ENCODE results near the gene COL25A1.
A peak's percentile ranks its signal among the peaks of the same experiment; 100 is the strongest.
"Not testable (repeated sequence)": the region's sequence is repeated elsewhere in the genome, so short reads cannot be mapped to it uniquely, and the experiment has no call there.

The COL25A1 gene

GRCh38 chr4:109005523-109005922 is 296.9 kb downstream of the COL25A1 start:
- DNase-seq: no peak

- no peak for DNase-seq
These were observed 298.0 kb downstream of the COL25A1 start for GRCh38 chr4:109004418-109004817.

DNA sequence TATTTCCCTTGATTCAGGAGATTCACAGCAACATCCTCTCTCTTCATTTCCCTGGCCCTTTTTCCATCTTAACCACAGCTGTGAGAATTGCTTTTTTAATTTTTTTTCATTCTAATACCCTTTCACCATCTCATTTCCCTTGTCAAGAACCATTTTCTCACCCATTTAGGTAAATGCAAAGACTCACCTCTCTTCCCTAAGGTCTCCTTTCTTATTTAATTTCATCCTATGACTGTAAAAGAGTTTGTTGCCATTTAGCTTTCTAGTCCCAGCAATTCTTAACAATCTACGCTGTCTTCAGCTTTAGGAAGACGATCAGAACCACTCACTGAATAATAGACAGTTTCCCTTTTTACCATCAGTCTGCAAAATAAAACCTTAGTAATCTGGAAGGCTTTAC is 298.5 kb downstream of the COL25A1 start:
- DNase-seq: no peak

DNA sequence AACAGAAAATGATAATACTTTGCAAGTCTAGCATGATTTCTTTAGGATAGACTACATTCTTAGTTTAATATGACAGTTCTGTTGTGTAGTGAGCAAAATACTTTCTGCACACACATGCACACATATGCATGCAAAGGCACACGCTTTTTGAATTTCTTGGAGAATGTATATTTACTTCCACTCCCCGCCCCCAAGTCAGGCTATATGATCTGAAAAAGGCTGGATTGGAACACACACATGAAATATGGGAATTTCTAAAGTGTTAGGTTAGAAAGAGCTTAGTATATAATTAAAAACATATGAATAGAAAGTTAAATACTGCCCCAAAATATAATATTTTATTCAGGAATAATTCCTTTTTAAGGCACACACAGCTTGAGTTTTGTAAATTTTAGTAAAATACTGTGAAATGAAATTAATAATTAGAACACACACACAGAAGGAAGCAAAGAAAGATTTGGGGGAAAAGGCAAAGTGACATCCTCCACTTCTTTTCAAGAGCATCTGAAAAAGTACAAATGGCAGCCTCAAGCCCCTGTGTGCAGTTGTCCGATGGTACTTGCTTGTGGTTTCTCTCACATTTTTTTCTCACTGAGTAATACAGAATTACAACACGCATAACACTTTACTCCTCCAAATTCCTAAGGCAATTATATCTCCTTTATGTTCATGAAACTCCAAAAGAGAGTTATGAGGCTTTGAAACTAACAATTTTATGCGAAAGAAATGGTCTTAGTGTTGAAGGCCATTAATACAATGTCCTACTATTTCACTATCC is 310.7 kb downstream of the COL25A1 start:
- DNase-seq: no peak

DNA sequence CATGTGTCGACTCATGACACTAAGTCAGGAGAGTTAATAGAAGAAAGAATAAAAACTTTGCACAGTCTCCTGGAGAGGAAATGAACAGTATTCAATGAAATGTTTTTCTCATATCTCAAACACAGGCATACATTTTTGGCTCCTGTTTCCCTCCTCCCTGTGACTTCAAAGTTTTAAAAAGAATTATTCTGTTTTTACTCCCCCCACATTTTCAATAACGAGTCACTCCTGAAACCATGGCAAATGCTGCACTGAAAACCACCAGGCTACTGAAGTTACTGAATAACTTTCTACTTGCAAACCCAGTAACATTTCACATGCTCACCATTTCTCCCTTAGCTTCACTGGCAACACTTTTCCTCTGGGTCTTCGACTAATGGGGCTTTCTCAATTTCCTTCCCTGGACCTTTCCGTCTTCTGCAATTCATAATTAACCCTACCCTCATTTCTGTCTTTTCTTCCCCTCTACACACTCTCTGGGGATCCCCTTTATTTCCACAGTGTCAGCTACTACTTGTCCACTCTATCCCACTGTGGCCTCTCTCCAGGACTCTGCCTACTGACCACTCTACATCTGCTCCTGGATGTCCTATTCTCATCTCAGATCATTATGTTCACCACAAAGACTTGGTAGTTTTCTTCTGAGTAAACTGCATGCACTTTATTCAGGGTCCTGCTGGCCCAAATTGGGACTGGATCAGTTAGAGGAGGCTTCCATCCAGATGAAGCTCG is 313.8 kb downstream of the COL25A1 start:
- no peak for DNase-seq

- DNase-seq: not testable (repeated sequence)
These were observed 318.0 kb downstream of the COL25A1 start for GRCh38 chr4:108984495-108984894.

- DNase-seq: no peak
These were observed 319.9 kb downstream of the COL25A1 start for GRCh38 chr4:108982402-108983185.

DNA sequence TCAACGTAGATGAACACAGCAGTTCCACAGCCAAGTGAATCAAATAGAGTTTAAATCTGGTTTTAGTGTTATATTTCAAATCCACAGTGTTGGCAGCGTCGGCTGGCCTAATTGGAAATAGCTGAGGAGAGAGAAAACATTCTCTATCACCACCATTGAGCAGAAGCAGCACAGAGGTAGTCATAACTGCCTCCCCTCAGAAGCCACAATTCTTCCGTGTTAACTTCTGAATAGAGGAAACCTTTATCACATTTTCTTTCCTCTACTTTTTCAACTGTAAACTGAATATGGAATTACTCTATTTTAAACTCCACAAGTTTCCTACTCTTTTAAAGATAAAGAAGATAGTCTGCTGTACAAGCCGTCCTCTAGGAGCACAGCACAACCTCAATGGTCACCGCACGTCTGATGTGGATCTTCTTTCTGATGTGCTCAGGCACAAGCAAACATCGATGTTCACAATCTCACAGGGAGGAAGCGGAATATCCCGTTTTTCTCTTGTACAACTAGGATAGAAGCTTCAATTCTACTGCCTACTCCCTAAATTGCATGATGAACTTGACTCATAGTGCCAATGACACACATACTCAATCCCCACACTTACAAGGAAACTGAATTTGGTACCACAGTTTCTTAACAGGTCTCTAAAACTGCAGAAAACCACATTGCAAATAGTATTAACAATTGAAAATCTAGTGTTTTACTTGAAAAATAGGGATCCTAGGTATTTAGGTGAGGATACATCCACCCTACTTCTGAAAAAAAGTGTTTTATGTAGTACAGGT is 321.8 kb downstream of the COL25A1 start:
- DNase-seq: peak in 1 of 5 experiments; percentile 55

DNA sequence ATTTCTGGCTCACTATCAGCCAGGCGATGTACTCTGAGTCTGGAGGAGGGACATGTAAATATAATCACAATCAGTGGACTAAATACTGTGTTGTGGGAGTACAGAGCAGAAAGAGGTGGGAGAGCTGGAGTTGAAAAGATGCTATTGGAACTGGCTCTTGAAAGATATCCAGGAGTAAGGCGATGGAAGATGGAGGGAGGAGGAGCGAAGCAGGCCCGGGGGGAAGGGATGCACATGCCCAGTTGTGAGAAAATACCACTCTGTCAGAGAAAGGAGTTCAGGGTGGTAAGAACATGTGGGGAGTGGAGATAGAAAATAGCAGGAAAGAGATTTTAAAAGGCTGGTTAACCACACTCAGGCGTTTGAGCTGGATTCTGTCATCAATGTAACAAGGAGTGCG is 322.7 kb downstream of the COL25A1 start:
- peak in 1 of 5 experiments; percentile 1 for DNase-seq

DNA sequence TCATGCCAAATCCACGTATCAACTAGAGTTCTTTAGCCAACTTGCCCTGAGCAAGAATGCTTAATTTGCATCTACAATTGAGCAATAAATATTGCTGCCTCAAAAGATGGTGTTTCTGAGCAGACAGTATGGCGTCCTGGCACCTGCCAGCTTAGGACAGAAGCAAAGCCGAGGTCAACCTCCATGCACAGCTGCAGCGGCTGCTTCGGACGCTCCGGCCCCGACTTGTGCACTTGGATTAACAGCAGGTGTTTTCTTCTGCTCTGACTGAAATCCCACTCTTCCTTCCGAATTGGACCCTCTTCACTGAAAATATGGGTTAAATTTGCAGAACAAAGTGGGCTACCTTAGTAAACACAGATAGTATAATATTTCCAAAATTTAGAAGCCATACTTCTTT is 324.4 kb downstream of the COL25A1 start:
- DNase-seq: no peak

DNA sequence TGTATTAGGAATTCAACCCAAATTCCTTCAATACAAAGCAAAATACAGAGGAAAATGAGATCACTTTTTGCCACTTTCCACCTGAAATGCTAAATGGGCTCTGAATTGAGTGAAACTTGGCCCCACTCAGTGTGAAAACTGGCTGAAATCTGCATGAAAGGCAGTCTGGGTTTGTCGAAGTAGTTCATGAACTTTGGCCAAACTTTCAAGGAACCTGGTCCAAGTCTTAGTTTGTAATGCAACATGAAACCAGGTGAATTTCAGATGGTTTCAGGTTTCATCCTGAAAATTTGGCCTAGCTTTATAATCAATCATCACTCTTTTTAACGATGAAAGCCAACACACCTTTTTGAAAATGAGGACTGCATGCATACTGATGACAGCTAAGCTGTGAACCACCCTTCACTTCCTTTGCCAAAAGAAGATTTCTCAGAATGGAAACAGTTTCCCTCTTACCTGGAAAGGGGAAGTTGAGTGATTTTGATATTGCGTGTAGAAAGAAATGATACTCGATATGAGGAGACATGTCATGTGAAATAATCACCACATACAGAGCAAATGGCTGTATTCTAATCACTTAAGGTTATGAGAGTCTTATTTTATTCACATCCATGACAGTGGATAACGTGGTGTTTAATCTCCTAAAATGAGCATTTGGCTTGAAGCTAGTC is 329.7 kb downstream of the COL25A1 start:
- DNase-seq: peak in 1 of 5 experiments; percentile 58

DNA sequence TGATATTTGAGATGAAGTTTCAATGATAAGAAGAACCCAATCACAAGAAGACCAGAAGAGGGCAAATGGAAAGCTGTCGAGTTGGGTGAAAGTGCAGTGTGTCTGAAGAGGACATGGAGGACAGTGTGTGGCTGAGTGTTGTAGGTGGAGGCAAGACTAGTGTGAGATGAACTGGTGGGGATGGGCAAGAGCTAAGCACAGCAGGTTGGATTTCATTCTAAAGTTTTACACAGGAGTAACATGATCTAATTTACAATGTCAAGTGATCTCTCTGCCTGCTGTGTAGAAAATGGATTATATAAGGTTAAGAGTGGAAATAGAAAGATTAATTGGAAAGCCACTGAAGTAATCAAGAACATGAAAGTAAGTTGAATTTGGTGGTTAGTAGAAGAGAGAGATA is 331.0 kb downstream of the COL25A1 start:
- DNase-seq: peak in 1 of 5 experiments; percentile 42

- no peak for DNase-seq
These were observed 336.9 kb downstream of the COL25A1 start for GRCh38 chr4:108965472-108966076.

DNA sequence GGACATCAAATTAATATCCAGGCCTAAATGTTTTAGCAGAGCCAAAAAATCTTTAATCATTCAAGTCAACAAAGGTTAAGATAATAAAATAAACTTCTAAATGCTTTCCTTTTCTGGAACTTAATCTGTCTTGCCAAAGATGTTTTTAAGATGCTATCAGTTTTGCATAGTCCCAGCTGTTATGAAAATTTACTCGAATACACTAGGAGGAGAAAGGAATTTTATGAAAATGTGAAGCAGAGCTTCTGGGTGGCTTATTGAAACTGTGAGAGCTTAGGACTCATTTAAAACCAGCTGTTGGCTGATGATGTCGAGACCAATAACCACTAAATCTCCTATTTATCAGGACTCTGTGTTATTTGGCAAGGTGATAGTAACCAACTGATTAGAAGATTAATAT is 337.4 kb downstream of the COL25A1 start:
- DNase-seq: no peak

GRCh38 chr4:108963910-108964309 is 338.5 kb downstream of the COL25A1 start:
- no peak for DNase-seq

DNA sequence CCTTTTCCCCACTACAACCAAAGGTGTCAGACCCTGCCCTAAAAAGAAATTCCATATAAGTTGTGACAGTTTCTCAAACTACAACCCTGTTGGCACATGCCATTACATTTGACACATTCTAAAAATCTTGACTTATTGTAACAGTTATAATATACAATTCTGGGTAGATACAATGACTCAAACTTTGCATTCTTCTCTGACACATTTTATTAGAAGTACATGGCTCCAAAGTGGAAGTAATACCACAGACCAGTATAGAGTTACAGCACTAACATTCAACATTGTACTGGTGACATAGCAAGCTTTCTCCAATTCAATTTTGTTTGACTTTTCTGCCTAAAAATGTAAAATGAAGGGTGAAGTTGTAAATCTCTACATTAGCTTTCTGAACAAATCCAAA is 343.0 kb downstream of the COL25A1 start:
- DNase-seq: no peak

DNA sequence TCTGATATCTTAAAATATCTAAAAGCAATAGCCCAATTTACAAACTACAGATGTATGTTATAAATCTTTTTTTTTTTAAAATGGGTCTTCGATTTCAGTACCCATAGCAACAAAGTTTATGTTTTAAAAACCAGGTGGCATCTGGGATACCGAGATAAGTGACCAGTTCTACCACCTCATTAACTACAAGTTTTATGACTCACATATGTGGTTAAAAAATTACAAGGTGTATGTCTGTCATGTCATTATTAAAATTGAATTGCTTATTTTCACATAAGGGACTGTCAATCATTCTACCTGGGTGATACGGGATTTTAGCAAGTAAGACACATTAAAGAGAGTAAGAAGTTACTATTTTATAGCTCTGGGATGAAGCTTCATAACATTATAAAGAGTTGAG is 347.6 kb downstream of the COL25A1 start:
- DNase-seq: no peak

GRCh38 chr4:108953941-108954340 is 348.5 kb downstream of the COL25A1 start:
- DNase-seq: no peak

GRCh38 chr4:108950158-108950915 is 352.1 kb downstream of the COL25A1 start:
- DNase-seq: no peak

GRCh38 chr4:108947526-108947925 is 354.9 kb downstream of the COL25A1 start:
- no peak for DNase-seq

DNA sequence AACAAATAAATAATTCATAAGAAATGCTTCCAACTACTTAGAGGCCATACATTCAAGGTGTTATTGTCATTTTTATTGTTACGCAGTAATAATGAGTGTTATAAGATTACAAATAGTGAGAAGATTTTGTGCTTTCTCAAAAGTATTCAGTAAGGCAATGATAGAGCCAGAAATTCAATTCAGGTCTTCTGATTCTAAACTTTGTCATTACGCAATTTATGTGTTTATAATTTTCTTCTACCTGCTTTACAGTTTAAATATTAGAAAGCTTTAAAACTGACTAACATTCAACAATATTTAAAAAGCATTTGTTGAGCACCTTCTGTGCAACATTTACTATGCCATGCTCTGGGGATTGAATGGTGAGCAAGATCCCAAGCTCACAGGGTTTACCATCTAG is 356.2 kb downstream of the COL25A1 start:
- no peak for DNase-seq

Data from T-helper 2 cell (primary cell).